Measurements from ENCODE around the gene APBA1.

The APBA1 gene

DNA sequence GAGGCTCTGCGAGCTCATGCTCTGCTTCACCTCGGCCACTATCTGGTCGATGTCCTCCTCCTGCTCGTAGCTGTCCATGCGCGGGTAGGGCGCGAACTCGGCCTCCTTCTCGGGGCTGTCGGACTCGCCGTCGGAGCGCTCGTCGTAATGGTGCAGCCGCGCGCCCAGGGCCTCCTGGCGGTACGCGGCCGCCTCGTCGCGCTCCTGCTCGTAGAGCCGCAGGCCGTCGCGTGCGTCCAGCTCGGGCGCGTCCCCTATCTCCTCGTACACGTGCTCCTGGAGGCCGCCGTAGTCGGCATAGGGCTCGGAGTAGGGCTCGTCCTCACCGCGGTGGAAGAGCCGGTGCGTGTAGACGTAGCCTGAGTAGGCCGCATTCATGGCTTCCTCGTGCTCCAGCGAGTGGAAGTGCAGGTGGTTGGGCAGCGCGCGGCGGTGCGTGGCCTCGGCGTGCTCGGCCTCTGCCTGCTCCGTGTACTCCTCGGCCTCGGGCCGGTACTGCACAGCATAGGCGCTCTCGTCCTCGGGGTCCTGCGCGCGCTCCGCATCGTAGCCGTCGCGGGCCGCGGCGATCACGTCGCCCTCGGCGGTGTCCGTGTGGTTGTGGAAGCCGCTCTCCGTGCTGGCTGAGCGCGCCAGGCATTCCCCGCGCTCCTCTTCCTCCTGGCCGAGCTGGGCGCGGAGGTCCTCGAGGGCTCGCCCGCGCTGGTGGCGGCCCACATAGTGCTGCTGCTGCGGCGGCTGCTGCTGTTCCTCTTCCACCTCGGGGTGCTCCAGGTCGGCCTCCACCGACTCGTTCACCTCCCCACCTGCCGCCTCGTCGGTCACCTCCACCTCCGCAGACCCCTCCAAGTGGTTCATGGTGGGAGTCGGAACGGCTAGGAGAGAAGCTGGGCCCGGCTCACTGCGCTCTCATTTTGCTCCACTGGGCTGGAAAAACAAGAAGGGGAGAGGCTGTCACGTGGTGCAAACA is 155.5 kb downstream of the APBA1 start:
- no peak for DNase-seq

DNA sequence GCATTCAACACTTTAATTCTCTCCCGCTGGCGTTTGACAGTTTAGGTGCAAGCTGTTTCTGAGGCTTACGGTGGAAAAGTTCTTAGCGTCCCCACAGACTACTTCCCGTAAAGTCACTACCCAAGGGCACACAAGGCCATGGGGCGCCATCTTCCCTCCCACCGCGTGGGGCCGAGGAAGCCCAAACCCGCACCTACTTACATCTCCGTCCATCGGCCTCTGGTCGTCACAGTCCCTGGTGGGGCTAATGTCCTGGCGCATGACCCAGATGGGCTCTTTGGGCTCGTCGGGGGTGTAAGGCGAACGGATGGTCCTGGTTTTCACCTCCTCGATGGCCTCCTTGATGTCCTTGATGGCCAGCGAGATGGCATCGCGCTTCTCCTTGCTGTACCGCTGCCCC is 156.4 kb downstream of the APBA1 start:
- DNase-seq, result no peak

DNA sequence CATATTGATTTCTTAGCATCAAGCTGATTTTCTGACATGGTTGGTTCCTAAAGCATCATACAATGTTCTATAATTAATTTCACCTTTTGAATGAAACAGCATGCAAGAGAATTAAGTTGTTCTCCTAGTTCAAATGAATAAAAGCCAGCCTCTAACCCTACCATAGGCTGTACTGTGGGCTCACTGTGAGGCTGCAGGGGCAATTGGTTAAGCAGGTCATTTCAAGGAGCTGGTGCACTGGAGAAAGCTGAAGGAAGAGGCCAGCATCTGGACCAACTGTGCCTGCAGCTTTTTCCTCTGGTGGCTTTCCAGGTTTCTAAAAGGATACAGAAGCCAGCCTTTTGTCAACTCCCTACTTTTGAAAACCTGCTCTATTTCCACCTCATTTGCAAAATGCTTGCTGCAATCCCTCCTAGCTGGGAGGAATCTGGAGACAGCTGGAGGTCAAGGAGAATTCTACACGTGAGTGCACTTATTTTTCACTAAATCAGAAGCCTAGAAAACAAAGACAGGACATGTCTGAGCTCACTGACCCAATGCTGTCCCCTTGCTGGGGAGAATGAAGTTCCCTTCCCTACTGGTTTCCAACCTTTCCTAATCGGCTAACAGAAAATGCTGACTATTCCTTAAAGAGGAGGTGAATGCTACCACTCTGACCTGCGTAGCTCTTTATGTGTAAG is 158.9 kb downstream of the APBA1 start:
- peak; percentile 17 for DNase-seq

DNA sequence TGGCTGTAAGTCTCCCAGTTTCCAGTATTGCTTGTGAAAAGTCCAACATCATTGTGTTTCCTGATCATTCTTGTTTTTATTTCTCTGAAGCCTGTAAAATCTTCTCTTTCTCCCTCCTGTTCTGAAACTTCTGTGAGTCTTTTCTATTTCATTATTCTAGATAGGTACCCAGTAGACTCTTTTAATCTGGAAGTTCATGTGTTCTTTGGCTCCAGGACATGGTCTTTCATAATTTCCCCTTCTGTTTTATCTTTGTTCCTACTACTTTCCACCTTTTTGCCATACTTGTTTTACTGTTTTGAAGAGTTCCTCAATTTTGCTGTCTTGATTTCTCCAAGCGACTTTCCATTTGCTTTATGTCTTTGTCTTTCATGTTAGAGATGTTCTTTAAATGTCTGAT is 168.1 kb downstream of the APBA1 start:
- DNase-seq, result no peak

DNA sequence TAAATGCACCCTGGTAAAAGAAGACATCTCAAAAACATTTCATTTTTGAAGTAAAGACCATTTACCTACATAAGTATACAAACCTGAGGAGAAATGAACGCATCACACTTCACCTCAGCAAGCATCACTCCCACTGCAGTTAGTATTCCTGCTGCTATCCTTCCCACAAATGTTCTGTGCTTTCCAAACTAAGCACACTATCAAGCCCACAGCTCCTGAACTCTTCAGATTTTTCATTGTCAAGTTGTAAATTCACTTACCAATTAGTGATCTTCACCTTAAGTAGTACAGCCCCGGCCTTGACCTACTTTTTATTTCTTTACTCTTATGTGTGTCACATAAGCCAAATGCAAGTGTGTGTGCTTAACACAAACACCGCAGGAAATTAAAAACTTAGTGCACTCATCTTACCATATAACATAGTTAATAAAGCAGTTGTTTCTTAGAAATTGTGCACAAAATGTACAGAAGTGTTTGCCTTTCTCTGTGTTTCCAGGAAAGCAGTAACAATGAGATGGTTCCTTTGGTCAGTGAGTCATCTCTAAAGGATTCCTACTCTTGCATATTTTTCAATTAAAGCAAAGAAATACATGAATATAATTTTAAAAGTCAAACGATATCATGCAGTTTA is 169.4 kb downstream of the APBA1 start:
- no peak for DNase-seq

DNA sequence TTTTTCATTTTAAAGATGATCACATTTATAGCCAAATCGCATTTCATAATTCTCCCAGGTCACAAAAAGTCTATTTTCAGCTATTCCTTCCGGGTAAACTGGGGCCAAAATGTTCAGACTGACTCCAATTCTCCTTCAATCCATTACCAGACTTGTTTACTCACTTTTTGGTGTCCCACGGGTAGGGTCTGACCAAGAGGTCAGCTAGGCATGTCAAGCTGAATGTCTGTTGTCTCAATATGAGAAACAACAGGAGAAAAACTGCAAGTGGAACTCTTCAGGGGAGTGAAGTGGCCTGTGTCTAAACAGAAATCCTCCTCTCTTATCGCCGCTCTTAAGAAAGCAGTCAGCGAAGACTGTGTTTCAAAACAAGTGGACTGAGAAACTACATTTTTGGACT is 171.3 kb downstream of the APBA1 start:
- peak; percentile 67 for DNase-seq

DNA sequence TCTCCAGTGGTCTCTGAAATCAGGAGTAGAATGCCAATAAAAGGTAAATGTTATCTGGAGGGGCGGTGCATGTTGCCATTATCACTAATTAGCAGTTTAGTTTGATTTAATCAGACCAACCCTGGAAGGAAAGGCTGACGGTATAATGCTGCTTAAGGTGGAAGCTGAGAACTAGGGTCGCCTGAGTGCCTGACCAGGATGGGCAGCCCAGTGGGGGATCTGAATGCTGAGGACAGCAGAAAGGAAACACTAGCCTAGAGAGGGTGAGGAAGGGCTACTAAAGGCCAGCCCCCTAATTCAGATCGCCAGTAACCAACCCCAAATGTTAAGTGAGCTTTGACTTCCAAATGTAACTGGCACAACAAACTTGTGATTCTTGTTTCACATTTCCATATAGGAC is 172.2 kb downstream of the APBA1 start:
- no peak for DNase-seq

DNA sequence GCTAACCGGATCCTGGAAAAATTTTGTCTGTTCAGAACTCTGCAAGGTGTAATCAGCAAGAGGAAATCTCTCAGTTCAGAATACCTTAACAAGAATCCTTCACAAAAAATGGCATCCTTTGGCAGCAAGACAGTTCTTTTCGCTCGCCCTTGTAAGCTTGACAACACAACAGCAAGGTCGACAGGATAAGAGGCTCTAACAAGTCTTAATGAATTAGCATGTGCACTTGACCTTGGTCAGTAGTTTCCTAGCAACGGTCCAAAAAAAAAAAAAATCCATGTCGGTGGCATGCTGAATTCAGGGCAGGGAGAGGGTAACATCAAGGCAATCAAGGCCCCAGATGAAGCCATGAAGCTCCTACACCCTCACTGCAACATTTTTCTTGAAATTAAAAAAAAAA is 172.8 kb downstream of the APBA1 start:
- peak; percentile 32 for DNase-seq

DNA sequence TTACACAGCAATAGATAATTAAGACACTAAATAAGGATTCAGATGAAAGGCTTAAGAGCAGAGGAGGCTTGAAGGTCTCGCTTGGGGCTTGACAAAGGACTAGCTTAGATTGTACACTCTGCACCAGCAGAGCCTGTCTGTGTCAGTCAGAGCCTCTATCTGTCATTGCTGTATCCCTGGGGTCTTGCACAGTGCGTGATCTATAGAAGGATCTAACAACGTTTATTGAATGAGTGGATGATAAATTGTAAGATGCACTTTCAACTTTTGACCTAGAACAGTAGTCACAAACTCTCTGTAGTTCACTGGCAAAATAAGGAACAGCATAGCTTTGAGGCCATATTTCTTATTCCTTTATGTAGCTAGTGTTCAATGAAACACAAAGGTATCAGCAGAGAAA is 173.7 kb downstream of the APBA1 start:
- DNase-seq, result no peak

DNA sequence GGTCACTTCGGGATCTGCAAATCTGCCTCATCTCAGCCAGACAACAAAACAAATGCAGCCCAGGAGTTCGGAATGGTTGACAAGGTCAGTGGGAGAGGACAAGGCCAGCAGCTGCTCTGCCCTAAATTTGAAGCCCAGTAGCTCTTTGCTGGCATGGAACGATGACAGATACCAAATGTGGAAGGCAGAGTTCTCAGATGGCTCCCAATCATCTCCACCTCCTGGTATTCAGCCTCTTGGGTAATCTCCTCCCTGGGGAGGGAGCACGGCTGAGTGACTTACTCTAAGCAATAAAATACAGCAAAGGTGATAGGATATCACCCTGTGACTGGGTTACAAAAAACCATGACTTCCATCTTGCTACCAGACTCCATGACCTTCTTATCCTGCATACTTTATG is 174.4 kb downstream of the APBA1 start:
- DNase-seq, result no peak

DNA sequence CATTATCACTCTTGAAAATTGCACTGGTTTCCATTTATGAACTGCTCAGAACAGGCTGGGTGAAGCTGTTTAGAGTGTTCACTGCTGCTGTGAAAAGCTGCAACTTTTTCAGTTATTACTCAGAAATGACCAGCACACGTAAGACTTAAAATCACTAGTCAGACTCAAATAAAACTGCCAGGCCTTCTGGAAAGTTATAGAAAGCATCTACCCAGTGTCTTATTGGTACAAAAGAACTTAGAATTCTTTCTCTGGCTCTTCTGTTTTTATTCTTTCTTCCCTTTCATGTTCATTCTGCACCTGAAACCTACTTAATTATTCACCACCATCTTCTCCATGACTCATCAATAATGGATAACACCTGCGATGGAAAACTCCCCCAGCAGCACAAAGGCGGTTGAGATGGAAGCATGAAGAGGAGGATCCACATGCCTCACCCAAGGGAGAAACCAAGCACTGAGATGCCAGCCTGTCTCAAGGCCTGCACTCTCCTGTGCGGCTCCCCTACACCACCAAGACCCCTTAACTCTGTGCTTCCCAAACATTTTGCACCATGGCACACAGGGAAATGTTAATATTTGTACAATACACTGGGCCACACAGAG is 175.2 kb downstream of the APBA1 start:
- no peak for DNase-seq

DNA sequence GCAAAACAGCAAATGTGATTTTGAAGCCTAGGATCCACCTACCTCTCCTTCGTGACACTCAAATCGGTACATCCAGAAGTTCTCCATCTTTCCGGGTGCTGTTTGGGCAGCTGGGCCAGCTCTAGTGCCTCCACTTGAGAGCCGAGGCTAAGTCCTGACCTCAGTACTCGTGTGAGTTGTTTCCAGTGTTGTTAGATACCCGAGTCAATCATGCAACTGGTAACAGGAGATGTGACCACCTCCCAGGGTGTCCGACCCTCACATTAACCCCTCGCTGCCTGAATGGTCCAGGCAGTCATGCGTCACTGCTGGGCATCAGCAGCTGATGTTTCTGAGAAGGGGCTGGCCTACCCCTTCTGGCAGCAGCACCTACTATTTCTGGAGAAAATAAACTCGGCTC is 176.9 kb downstream of the APBA1 start:
- DNase-seq, result no peak

DNA sequence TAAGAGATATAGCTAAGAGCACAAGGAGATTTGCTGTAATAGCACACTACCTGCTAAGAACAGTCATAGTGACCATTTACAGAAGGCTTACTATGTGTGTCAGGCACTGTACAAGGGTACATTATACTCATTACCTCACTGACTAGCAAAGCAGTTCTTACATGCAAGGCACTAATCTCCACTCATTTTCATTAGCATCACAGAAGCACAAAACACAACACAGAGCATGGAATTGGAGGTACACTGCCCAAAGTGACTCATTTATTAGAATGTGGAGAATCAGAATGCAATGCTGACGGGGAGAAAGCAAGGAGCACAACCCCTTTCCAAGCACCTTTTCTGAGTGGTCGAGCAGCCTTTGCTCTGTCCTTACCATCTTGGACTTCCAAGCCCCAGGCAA is 177.4 kb downstream of the APBA1 start:
- DNase-seq, result no peak

DNA sequence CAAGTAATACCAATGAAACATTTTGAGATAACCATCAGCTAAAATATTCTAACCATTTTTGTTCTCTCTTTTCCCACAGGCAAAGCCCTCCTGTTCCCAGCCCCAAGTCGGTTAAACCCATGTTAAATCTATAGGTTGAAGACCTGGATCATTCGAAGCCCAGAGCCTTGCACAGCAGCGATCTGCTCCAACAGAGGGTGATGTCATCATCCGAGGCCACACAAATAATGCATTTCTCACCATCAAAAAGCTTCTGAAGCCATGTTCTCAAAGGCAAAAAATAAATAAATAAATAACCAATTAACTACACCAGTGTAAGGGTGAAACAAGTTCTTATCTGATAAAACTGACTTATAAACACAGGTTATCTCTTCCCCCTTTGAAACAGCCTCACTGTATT is 178.0 kb downstream of the APBA1 start:
- DNase-seq, result no peak

DNA sequence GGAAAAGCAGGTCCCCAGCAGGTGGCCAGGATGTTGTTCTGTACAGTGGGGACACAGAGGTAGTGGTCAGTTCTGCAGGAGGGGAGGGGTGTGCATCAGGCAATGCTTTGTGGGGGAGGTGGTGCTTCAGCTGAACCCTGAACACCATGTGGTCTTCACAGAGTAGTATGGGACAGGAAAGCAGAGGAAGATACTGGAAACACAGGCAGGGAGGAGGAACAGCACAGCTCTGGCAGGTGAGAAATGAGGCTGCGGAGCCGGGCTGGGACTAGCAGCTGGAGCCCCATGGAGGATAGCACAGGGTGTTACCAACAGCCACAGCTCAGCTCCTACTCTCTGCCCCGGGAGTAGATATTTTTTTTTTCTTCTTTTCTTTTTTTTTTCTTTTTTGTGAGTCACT is 185.7 kb downstream of the APBA1 start:
- DNase-seq, result no peak

DNA sequence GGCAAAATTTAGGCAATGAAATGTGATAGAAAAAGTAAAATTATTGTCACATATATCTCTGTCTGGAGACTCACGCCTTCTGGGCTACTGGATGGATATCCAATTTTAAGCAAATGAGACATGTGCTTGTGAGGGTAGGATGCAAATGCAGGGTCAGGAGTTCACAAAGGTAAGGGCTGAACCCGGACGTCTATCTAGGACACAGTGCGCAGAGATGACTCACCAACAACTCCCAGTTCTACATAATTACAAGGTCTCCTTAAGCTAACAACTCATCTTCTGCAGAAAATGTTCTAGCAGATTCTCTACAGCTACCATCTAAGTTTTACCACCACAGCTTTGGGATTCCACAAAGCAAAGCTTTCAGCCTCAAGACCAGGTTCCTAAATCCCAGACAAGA is 186.7 kb downstream of the APBA1 start:
- no peak for DNase-seq

DNA sequence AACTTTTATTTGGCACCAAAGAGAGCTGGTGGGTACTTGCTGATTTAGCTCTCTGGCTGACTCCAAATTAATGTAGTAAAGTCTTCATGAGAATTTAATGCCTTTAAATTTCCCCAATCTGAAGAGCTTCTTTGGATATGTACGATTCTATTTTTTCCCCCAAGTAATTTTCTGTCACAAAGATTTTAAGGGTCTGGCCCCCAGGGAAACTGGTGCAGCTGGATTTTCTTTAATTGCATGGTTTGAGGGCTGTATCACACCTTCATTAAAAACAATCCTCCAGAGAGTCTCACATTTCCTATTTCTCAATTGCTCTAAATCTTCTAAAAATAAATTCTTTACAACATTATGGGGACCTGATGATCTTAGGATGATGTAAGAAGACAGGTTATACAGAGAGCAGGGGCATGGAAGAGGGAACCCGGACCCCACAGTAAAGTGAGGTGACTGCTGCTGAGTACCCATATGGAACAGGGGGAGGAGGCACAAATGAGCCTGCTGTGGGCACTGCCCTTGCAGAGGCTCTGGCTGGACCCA is 188.2 kb downstream of the APBA1 start:
- no peak for DNase-seq

DNA sequence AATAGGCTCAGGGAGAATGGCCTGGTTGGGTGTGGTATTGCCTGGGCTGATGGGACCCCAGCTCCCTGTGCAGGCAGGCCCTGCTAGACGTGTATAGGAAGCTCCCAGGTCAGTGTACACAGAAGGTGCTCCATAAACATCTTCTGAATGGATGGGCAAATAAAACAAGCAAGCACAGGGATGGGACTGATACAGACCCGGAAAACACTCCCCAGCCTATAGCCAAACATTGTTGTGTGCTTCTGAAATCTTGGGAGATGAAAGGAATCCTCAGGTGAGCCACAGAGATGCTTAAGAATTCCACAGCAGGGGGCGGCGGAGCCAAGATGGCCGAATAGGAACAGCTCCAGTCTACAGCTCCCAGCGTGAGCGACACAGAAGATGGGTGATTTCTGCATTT is 195.4 kb downstream of the APBA1 start:
- no peak for DNase-seq

DNA sequence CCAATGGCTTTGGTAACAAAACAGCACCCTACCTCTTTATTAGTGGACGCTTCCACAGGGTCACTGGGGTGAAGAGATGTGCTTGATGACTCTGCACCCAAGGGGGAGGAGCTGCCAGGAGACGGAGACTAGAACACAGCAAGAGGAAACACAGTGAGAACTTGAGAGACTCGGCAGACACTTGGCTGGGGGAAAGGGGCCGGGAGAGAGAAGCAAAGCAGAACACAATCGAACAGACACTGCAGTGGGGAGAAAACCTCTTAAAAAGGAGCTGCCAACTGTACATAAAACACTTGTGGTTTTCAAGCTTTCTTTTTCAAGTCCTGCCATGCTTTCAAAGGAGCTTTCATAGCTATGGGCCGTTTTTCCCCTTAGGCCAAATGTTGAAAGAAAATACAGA is 196.2 kb downstream of the APBA1 start:
- DNase-seq, result peak; percentile 77

DNA sequence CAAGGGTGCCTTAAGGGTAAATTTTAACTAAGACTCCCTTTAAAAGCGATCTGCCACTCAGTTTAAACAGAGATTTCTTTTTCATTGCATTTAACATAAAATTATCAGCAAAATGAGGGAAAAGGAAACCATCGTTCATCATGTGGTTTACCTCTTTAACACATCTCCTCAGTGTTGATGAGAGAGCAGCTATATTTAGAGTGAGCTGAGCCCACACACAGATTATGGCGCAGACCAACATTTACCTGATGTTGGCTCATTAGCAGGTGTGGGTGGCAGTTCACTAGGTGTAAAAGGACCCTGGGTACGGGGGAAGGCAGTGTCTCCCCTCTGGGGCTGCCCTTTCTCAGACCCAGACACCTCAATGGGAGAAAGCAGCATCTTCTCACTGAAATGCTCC is 197.3 kb downstream of the APBA1 start:
- DNase-seq, result no peak

DNA sequence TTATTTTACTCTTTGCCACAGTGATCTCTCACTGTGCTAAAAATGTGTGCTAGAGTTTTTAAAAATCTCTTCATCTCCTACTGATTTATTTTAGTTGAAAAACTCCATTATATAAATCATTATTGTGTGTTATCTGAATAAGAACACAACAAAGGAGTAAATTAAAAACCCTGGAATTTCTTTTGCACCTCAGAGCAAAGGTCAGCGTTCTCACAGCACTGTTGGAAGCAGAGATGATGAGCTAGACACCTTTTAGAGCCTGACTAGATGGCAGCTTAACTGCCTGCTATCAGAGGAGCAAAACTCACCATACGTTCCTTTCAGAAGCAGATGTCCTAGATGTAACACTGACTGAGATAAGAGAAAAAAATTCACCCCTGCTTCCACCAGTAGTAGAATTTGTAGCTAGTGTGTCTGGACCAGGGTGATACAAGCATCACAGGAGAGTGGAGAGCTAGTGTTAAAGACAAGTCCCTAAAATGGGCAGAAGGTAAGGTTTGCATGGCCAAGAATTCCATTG is 200.0 kb downstream of the APBA1 start:
- DNase-seq, result no peak

DNA sequence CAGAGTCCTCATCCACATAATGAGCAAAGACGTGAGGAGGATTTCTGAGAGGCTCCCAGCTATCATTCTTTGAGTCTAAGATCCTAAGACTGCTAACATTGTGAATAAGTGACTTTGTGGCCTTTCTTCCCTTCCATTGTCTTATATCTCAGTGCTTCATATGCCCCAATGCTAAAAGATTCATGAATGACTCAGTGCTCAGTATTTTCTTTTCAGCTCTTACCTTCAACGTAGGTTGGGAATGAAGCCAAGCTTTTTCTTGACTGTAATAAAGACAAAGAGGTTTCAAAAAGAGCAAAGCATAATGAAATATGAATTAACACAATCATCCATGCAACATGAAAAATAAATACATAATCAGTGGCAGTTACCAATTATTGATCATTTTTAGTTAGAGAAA is 200.7 kb downstream of the APBA1 start:
- DNase-seq, result peak; percentile 55
